Kidney epithelial cell (primary cell): ENCODE results near the gene THAP11. TPM values are rescaled to one million over a fixed set of nuclear protein-coding genes. Genes with fewer than 3 reads are reported as not detected.
A peak's percentile ranks its signal among the peaks of the same experiment; 100 is the strongest.

Experiments
- DNase-seq: peaks from one replicate; pipeline ENCODE4 v3.0.0-alpha.2; 2010; ENCODE audit warnings: low read depth
- H3K27me3 ChIP-seq: 2 replicates; pipeline ENCODE4 v1.6.0; 2011; ENCODE audit warnings: low read length; ENCODE audit not compliant: control insufficient read depth, insufficient read depth
- H3K36me3 ChIP-seq: 2 replicates; pipeline ENCODE4 v1.5.1; 2011; ENCODE audit warnings: low read length; ENCODE audit not compliant: control insufficient read depth, insufficient read depth
- H3K4me3 ChIP-seq: 2 replicates; pipeline ENCODE4 v1.5.1; 2011; ENCODE audit warnings: low read depth, mild to moderate bottlenecking, control low read depth, low read length
- CTCF ChIP-seq: IDR thresholded peaks from 2 replicates; pipeline ENCODE4 v1.5.1; 2011; ENCODE audit warnings: mild to moderate bottlenecking, moderate library complexity, low read length, control low read depth, inconsistent platforms; ENCODE audit not compliant: insufficient read depth, poor library complexity, severe bottlenecking
- total RNA-seq: library from RNA; depleted of rRNA; stranded (reverse); fragments of >200 nt; gene quantifications from 2 replicates; pipeline ENCODE4 v1.2.3, GENCODE V29; 2015

The THAP11 gene
- total RNA-seq, 1 donor from 2014 or later, result 38.3 TPM

- no peak for DNase-seq
- TF ChIP-seq CTCF, result no peak
Observed at GRCh38 chr16:67855789-67856188, 13.7 kb downstream of the THAP11 start.

GRCh38 chr16:67856927-67857546 is 14.9 kb downstream of the THAP11 start:
- Histone ChIP-seq H3K4me3 (no peak overlapping the region), H3K36me3 (peaks cover 3% of the 10 kb centered on the region), H3K27me3 (no peaks in the 10 kb centered on the region)
- DNase-seq, result no peak
- no peak for TF ChIP-seq CTCF

More at GRCh38 chr16:67855789-67856188, 13.7 kb downstream of the THAP11 start:
- no peaks in the 10 kb centered on the region for H3K27me3 ChIP-seq
- no peak overlapping the region for H3K4me3 ChIP-seq
- peaks cover 2% of the 10 kb centered on the region for H3K36me3 ChIP-seq

- Histone ChIP-seq H3K4me3 (no peak overlapping the region), H3K36me3 (peaks cover 3% of the 10 kb centered on the region), H3K27me3 (no peaks in the 10 kb centered on the region)
- no peak for TF ChIP-seq CTCF
- DNase-seq, result peak; percentile 92
Observed at GRCh38 chr16:67857547-67858233, 15.6 kb downstream of the THAP11 start.

- Histone ChIP-seq H3K4me3 (no peak overlapping the region), H3K36me3 (peaks cover 3% of the 10 kb centered on the region), H3K27me3 (no peaks in the 10 kb centered on the region)
- no peak for TF ChIP-seq CTCF
- no peak for DNase-seq
Observed at GRCh38 chr16:67858500-67858899, 16.4 kb downstream of the THAP11 start.

GRCh38 chr16:67860589-67861398 is 18.7 kb downstream of the THAP11 start:
- no peaks in the 10 kb centered on the region for H3K27me3 ChIP-seq

More at GRCh38 chr16:67860589-67861398, 18.7 kb downstream of the THAP11 start:
- Histone ChIP-seq H3K36me3 (peaks cover 3% of the 10 kb centered on the region), H3K4me3 (no peak overlapping the region)
- TF ChIP-seq CTCF, result no peak
- DNase-seq, result no peak
